T-cell (primary cell): Measurements from ENCODE around the gene EFCC1. TPM values are rescaled to one million over a fixed set of nuclear protein-coding genes. Genes with fewer than 3 reads are reported as not detected.

ENCODE experiments used
- ATAC-seq, 4 experiments: fragments of 200-7000 bp in 3 of 4; fragments of 150-1000 bp in 1 of 4; cut with Tn5 transposase; replicated peaks in 1 of 4; 1 replicate in 3 of 4; 2 replicates in 1 of 4; pipeline ENCODE4 v1.10.0; 2021; ENCODE audit warnings: moderate library complexity in 3 of 4, mild to moderate bottlenecking in 2 of 4, moderate number of reproducible peaks in 1 of 4
- CTCF ChIA-PET, 2 donors: fragments of 300-600 bp; sonication (Branson Sonifier 250); formaldehyde crosslinking; loops; one replicate each; lab custom pipeline; 2022; ENCODE audit warnings: antibody characterized with exemption in 2 of 2; lab: Charles Lee
- POLR2A ChIA-PET, 2 donors: fragments of 300-600 bp; sonication (Branson Sonifier 250); formaldehyde crosslinking; loops; one replicate each; lab custom pipeline; 2022; ENCODE audit warnings: antibody characterized with exemption in 2 of 2; lab: Charles Lee
- DNase-seq, 35 experiments: peaks; one replicate each; pipeline versions ENCODE4 v3.0.0 to v3.0.0-alpha.2; 2013 to 2023
- H3K27ac ChIP-seq: one replicate; pipeline ENCODE4 v1.5.1; 2013; ENCODE audit warnings: low read length
- H3K27me3 ChIP-seq, 2 experiments: replicated peaks in 1 of 2; 1 replicate in 1 of 2; 2 replicates in 1 of 2; pipeline versions ENCODE4 v1.6.1 to v1.7.0; 2013; ENCODE audit warnings: low read length in 1 of 2, mixed read lengths in 1 of 2; ENCODE audit not compliant: control insufficient read depth in 2 of 2, insufficient read depth in 2 of 2; ENCODE audit errors: extremely low read depth in 1 of 2
- H3K36me3 ChIP-seq, 2 donors: 1 replicate in 1 of 2; 2 replicates in 1 of 2; pipeline versions ENCODE4 v1.6.1 to v1.7.0; 2013; ENCODE audit warnings: low read length in 1 of 2; ENCODE audit not compliant: control insufficient read depth in 2 of 2, insufficient read depth in 1 of 2; ENCODE audit errors: extremely low read depth in 1 of 2
- H3K4me1 ChIP-seq, 2 experiments: 1 replicate in 1 of 2; 2 replicates in 1 of 2; pipeline versions ENCODE4 v1.6.1 to v1.7.0; 2013; ENCODE audit warnings: low read length in 2 of 2, mixed read lengths in 1 of 2; ENCODE audit not compliant: insufficient read depth in 2 of 2, control insufficient read depth in 1 of 2; ENCODE audit errors: extremely low read depth in 1 of 2
- H3K4me3 ChIP-seq, 2 donors: 1 replicate in 1 of 2; 2 replicates in 1 of 2; pipeline versions ENCODE4 v1.5.1 to v1.7.0; 2013; ENCODE audit warnings: mild to moderate bottlenecking in 2 of 2, low read length in 1 of 2, moderate library complexity in 1 of 2; ENCODE audit not compliant: control insufficient read depth in 1 of 2; ENCODE audit errors: extremely low read depth in 1 of 2
- H3K9me3 ChIP-seq: 2 replicates; pipeline ENCODE4 v1.7.0; 2013
- H3K27ac Mint-ChIP-seq, 2 donors: one replicate each; pipeline ENCODE4 v1.8.0; 2020 to 2021; ENCODE audit warnings: mild to moderate bottlenecking in 2 of 2, mixed read lengths in 2 of 2
- H3K27me3 Mint-ChIP-seq, 2 donors: one replicate each; pipeline ENCODE4 v1.8.0; 2021 to 2022; ENCODE audit warnings: mixed read lengths in 2 of 2
- H3K36me3 Mint-ChIP-seq: one replicate; pipeline ENCODE4 v1.8.0; 2021; ENCODE audit warnings: mixed read lengths
- H3K4me1 Mint-ChIP-seq, 3 donors: one replicate each; pipeline ENCODE4 v1.8.0; 2020 to 2022; ENCODE audit warnings: mixed read lengths in 3 of 3, mild to moderate bottlenecking in 1 of 3
- H3K4me3 Mint-ChIP-seq, 3 donors: one replicate each; pipeline ENCODE4 v1.8.0; 2020 to 2022; ENCODE audit warnings: mild to moderate bottlenecking in 3 of 3, mixed read lengths in 3 of 3, moderate library complexity in 3 of 3
- H3K9me3 Mint-ChIP-seq, 3 donors: one replicate each; pipeline ENCODE4 v1.8.0; 2020 to 2022; ENCODE audit warnings: mixed read lengths in 3 of 3
- WGBS: methylation state at CpG from one replicate; pipeline ENCODE4 v1.1.5; 2013; ENCODE audit warnings: missing lambda C conversion rate; ENCODE audit not compliant: insufficient coverage; 5-methylcytosine and 5-hydroxymethylcytosine counted together
- total RNA-seq, 35 experiments: library from RNA in 6 of 35; stranded (reverse) in 6 of 35; fragments of 120-200 nt in 1 of 35; gene quantifications; one replicate each; pipeline versions ENCODE4 v1.2.1 to v1.2.4 and lab custom pipeline; 2013 to 2026

The EFCC1 gene
- total RNA-seq, 5 donors from 2014 or later (not counting 1 experiment from before 2014, with no cell fraction given): 0.20 to 0.43 (median 0.30) TPM

GRCh38 chr3:129026728-129027543 lies 25.8 kb downstream of the EFCC1 start:
- no peaks in the 10 kb centered on the region for H3K9me3 Mint-ChIP-seq
- DNase-seq: peak; percentile 80 to 96 (median 92)
- no peaks in the 10 kb centered on the region for H3K9me3 ChIP-seq
- no peaks in the 10 kb centered on the region for H3K36me3 Mint-ChIP-seq
- H3K36me3 ChIP-seq: no peaks in the 10 kb centered on the region
- peaks cover 5 to 30% of the 10 kb centered on the region in 2 experiments for H3K4me1 ChIP-seq
- POLR2A ChIA-PET: interaction anchor here (0.5 to 1.7 kb wide), 6 partner anchors 10 to 57 kb away, joined by 3 to 13 read pairs (median 4); no protein-coding TSS in a partner anchor
- H3K27me3 Mint-ChIP-seq: no peaks in the 10 kb centered on the region
- H3K27me3 ChIP-seq: no peaks in the 10 kb centered on the region
- CTCF ChIA-PET: interaction anchor here (0.5 to 3.8 kb wide), 18 partner anchors 10 to 1085 kb away, joined by 3 to 37 read pairs (median 4); partner anchors contain the start of genes COPG1 (in 1 of the 2) and RAB43 (in 1 of the 2)
- peak; percentile 97 to 100 (median 100) for ATAC-seq
- peaks cover 20 to 29% (median 24%) of the 10 kb centered on the region in 3 donors for H3K4me1 Mint-ChIP-seq
- peak overlapping the region; percentile 94 to 96 for H3K27ac Mint-ChIP-seq
- peak overlapping the region; percentile 47 to 65 for H3K4me3 ChIP-seq
- peak overlapping the region; percentile 82 for H3K27ac ChIP-seq
- WGBS: 3% methylated on average over 54 of the region's 54 CpGs
- peak overlapping the region; percentile 79 to 80 (median 79) for H3K4me3 Mint-ChIP-seq

GRCh38 chr3:129027544-129027880 lies 26.4 kb downstream of the EFCC1 start:
- H3K9me3 Mint-ChIP-seq: no peaks in the 10 kb centered on the region
- H3K9me3 ChIP-seq: no peaks in the 10 kb centered on the region
- peak overlapping the region in 1 of 2 donors; percentile 52 for H3K27ac Mint-ChIP-seq
- DNase-seq (no peak), ATAC-seq (no peak)
- H3K36me3 ChIP-seq: no peaks in the 10 kb centered on the region
- peak overlapping the region; percentile 21 to 79 (median 28) for H3K4me3 Mint-ChIP-seq
- H3K27ac ChIP-seq: peak overlapping the region; percentile 22
- no peaks in the 10 kb centered on the region for H3K27me3 Mint-ChIP-seq
- no peaks in the 10 kb centered on the region for H3K36me3 Mint-ChIP-seq
- H3K4me3 ChIP-seq: peak overlapping the region; percentile 43 to 65
- ChIA-PET CTCF (interaction anchor here (1.0 to 3.8 kb wide), 11 partner anchors 11 to 1084 kb away, joined by 3 to 37 read pairs (median 5); partner anchors contain the start of gene COPG1 (in 1 of the 2)), POLR2A (interaction anchor here (0.6 to 1.7 kb wide), 4 partner anchors 11 to 58 kb away, joined by 3 to 13 read pairs (median 4); no protein-coding TSS in a partner anchor)
- no peaks in the 10 kb centered on the region for H3K27me3 ChIP-seq
- peaks cover 5 to 24% of the 10 kb centered on the region in 2 experiments for H3K4me1 ChIP-seq
- 77% methylated on average over 12 of the region's 15 CpGs for WGBS
- peaks cover 16 to 25% (median 19%) of the 10 kb centered on the region in 3 donors for H3K4me1 Mint-ChIP-seq

GRCh38 chr3:129028866-129029265 lies 27.8 kb downstream of the EFCC1 start:
- Histone ChIP-seq H3K27ac (no peak overlapping the region), H3K36me3 (no peaks in the 10 kb centered on the region), H3K4me1 (peaks cover 5 to 20% of the 10 kb centered on the region in 2 experiments), H3K4me3 (no peak overlapping the region), H3K27me3 (no peaks in the 10 kb centered on the region), H3K9me3 (no peaks in the 10 kb centered on the region)
- Mint-ChIP-seq H3K36me3 (no peaks in the 10 kb centered on the region), H3K27me3 (no peaks in the 10 kb centered on the region), H3K27ac (no peak overlapping the region), H3K9me3 (no peaks in the 10 kb centered on the region), H3K4me3 (no peak overlapping the region), H3K4me1 (peaks cover 14 to 23% (median 19%) of the 10 kb centered on the region in 3 donors)
- ChIA-PET CTCF (interaction anchor here in 1 of 2 donors (2.6 to 3.8 kb wide), 2 partner anchors 12 to 24 kb away, joined by 12 to 37 read pairs; no protein-coding TSS in a partner anchor), POLR2A (interaction anchor here in 1 of 2 donors (0.7 kb wide), 1 partner anchor 553 kb away, joined by 6 read pairs; no protein-coding TSS in a partner anchor)
- 94% methylated on average over 9 of the region's 13 CpGs for WGBS
- DNase-seq (no peak), ATAC-seq (no peak)

GRCh38 chr3:129030611-129031010 lies 29.5 kb downstream of the EFCC1 start:
- no peaks in the 10 kb centered on the region for H3K36me3 Mint-ChIP-seq
- H3K36me3 ChIP-seq: no peaks in the 10 kb centered on the region
- H3K27me3 Mint-ChIP-seq: no peaks in the 10 kb centered on the region
- no peaks in the 10 kb centered on the region for H3K9me3 ChIP-seq
- H3K4me1 ChIP-seq: peaks cover 7 to 25% of the 10 kb centered on the region in 2 experiments
- no peak overlapping the region for H3K27ac ChIP-seq
- no peak overlapping the region for H3K4me3 Mint-ChIP-seq
- H3K4me1 Mint-ChIP-seq: peaks cover 20 to 23% (median 21%) of the 10 kb centered on the region in 3 donors
- DNase-seq (no peak), ATAC-seq (no peak)
- no peak overlapping the region for H3K4me3 ChIP-seq
- ChIA-PET CTCF (interaction anchor here in 1 of 2 donors (1.2 to 1.3 kb wide), 2 partner anchors 15 to 19 kb away, joined by 4 to 6 read pairs; no protein-coding TSS in a partner anchor), POLR2A (interaction anchor here in 1 of 2 donors (0.6 kb wide), 1 partner anchor 262 kb away, joined by 8 read pairs; no protein-coding TSS in a partner anchor)
- no peak overlapping the region for H3K27ac Mint-ChIP-seq
- no peaks in the 10 kb centered on the region for H3K9me3 Mint-ChIP-seq
- 100% methylated on average over 3 of the region's 4 CpGs for WGBS
- no peaks in the 10 kb centered on the region for H3K27me3 ChIP-seq

GRCh38 chr3:129031476-129032215 lies 30.5 kb downstream of the EFCC1 start:
- H3K36me3 Mint-ChIP-seq: no peaks in the 10 kb centered on the region
- H3K27me3 ChIP-seq: no peaks in the 10 kb centered on the region
- H3K9me3 Mint-ChIP-seq: no peaks in the 10 kb centered on the region
- H3K9me3 ChIP-seq: no peaks in the 10 kb centered on the region
- no peaks in the 10 kb centered on the region for H3K36me3 ChIP-seq
- no peak overlapping the region for H3K4me3 ChIP-seq
- no peak overlapping the region for H3K4me3 Mint-ChIP-seq
- POLR2A ChIA-PET: no interaction called here
- H3K4me1 ChIP-seq: peaks cover 12 to 25% of the 10 kb centered on the region in 2 experiments
- peak overlapping the region in 1 of 2 donors; percentile 31 for H3K27ac Mint-ChIP-seq
- peaks cover 17 to 25% (median 18%) of the 10 kb centered on the region in 3 donors for H3K4me1 Mint-ChIP-seq
- no peak overlapping the region for H3K27ac ChIP-seq
- 96% methylated on average over 6 of the region's 10 CpGs for WGBS
- ATAC-seq: no peak
- no peaks in the 10 kb centered on the region for H3K27me3 Mint-ChIP-seq
- DNase-seq: no peak
- CTCF ChIA-PET: interaction anchor here (0.6 kb wide), 2 partner anchors 254 to 292 kb away, joined by 3 to 6 read pairs; no protein-coding TSS in a partner anchor
